Measurements from ENCODE around the gene TIMM10B.

GRCh38 chr11:6442441-6442840 lies 38.9 kb upstream of the TIMM10B start:
- TF ChIP-seq CTCF (IDR thresholded peaks at IDR 0.05; ENCODE audit: insufficient read depth, low read length, poor library complexity, severe bottlenecking) (no peak), EZH2phosphoT487 (conservative IDR thresholded peaks at IDR 0.05; ENCODE audit: low read length) (no peak)
